Iris pigment epithelial cell (primary cell): Measurements from ENCODE around the gene CDX2.

Source experiments
- DNase-seq: peaks from one replicate; pipeline ENCODE4 v3.0.0-alpha.2; 2011; ENCODE audit warnings: low read depth

The CDX2 gene

GRCh38 chr13:27978301-27978968, 9.3 kb upstream of the CDX2 start:
- no peak for DNase-seq

GRCh38 chr13:27977476-27978300, 8.6 kb upstream of the CDX2 start:
- DNase-seq = no peak

DNA sequence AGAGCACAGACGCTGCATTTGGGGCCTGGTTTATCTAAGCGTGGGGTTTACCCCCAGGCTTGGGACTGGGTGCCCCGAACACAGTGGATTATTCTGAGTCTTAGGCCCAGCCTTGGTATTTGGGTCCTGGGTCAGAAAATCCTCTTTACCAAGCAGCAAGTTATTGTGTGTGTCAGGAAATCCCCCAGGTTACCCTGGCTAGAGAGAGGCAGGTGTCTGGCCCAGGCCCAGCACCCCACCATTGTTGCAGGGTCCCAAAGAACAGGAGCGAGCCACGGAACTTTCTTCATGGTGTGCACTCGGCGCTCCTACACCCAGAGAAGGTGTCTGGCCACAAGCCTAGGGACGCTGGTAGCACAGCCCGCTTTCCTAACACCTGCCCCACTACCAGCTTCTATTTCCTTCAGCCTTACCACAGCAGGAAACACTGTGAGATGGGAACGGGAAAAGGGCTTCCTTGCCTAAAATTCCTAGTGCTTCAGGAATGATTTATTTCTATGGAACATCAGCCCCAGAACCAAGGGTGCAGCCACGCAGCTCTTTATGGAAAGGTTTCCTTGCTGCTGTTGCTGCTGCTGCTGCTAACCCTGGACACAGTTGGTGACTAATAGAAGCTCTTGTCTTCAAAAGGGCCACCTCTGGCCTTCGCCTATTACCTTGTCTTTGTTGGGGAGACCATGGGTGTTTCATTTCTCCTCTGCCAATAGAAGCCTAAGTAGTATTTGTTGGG, 7.4 kb upstream of the CDX2 start:
- no peak for DNase-seq

DNA sequence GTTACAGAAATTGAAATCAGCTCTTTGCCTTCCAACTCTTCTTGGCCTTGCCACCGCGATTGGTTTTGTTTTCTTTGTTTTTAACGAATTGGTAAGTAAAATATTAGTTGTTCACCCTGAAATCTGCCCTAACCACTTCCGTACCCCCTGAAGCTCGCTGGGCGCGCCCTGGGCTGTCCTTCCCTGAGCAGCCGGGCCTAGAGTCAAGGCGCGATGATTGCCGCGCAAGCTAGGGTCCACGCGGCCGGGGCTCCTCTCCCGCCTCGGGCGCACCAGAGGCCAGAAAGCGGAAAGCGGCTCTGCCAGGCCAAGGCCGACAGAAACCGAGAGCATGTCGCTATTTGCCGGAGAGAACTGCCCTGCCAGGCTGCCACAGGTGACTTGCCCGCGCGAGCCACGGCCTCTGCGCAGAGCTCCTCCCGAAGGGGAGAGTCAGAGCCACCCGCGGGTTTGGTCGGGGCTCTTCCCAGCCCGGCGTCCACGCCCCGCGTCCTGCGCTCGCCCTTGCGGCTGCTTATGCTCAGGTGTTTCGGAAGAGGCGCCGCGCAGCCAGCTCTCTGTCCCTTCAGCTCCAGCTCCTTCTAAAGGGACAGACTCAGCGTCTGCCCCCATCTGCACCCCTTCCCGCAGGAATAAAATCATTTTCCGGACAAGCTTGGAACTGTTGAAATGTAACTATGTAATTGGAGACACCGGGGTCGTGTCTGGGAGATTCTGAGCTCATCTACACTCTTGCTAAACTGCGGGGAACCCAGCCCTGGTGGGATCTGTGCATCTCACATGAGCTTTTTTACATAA, 6.6 kb upstream of the CDX2 start:
- DNase-seq = no peak

DNA sequence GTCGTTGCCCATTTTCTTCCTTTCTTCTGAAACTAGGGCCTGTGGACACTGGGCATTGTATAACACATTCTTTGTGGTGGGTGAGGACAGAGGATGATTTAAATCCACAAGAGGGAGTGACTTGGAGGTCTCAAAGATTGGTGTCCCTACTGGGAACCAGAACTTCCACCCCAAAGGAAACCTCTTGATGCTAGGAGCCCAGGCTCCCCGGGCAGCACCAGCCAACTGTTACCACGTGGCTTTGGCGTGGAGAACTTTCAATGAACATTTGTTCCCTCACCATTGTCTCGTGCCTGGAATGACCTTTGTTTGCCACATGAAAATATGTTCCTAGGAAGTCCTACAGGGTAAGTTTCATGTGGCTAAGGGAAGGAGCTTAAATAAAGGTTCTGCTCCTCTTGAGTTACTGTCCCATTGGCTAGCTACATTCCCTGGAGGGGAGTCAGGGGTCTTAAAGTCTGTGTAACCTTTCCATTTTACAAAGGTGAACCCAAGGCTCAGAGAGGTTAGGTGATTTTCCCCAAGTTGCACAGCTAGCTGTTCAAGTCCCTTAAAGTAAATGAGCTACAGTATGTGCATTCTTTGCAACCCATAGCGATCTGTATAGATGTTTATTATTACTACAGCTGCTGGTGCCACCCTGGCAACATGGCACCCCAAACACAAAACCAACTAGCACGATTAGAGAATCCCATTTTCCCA, 5.0 kb upstream of the CDX2 start:
- no peak for DNase-seq

DNA sequence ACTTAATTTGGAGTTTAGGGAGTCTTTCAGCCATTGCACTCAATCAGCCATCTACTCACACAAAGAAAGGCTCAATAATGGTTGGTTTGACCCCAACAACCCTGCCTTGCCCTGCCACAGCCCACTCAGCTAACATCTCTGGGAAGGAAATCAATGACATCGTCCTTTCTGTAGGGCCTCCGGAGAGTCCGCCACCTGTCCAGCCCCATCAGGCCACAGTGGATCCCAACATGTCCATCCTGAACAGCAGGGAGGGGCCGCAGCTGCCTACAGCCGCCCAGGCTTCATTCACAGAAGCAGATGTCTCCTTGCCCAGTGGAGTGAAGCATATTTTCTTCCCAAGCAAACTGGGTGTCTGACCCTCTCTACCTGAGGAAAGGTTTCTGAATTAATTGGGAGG, 4.2 kb upstream of the CDX2 start:
- DNase-seq = no peak

DNA sequence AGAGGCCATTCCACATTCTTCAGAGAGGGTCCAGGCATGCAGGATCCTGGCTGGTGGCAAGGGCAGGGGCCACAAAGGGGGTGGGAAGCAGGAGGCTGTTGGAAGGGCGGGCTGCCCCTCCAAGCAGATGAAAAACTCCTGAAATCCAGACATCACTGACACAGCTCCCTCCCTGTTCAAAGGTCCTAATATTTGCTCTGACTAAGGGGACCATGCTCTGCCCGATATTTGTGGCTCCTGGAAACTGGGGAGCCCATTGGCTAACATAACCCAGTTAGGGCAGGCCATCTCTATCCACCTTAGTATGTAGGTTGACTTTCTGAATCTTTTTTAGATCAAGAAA, 3.3 kb upstream of the CDX2 start:
- no peak for DNase-seq

DNA sequence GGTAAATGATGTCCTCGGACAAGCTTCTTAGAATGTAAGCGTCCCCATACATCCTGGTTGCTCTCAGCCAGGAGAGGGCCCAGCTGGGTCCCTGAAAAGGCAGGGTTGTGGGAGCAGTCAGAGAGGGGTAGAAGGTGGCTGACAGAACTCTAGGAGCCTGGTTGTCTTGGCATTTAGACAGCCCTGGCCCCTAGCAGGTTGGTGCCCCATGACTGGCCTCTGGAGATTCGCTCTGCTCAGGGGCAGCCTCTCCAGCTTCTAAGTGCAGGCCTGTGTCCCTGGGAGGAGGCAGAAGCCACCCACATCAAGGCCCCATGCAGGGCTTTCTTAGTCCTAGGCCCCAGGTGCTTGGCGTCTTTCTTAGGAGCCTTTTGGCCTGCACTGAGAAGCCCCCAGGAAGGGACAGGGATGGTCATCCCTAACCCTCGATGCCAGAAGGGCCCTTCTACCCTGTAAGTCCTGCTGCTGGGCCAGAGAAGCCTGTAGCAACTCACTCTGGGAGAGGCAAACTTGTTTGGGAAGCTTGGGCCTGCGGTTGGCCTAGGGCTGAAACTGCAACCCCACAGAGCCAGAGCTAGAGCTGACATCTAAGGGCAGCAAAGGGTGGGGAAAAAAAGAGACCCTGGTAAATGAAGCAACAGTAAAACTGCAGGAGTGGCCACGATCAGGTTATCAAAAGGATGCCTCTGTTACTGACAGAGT, 2.8 kb upstream of the CDX2 start:
- no peak for DNase-seq

DNA sequence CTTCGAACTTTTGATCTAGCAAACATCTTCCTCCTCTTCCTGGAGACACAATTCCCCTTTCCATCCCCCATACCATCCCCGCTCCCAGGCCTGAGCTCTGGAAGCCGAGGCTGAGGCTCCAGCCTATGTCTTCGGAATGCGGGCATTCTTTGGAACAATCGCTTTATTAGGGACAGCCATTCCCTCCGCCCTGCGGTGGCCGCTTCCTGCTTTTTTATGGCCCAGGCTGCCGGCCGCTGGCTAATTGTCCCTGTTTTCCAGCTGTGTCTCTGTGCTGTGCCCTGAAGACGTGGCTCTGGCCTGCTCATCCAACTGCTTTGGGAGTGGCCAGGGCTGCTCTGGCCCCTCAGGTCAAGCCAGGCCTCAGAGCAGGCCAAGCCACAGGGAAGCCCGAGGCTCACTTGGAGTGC, 2.1 kb upstream of the CDX2 start:
- DNase-seq = no peak

GRCh38 chr13:27970382-27971235, 1.5 kb upstream of the CDX2 start:
- no peak for DNase-seq

DNA sequence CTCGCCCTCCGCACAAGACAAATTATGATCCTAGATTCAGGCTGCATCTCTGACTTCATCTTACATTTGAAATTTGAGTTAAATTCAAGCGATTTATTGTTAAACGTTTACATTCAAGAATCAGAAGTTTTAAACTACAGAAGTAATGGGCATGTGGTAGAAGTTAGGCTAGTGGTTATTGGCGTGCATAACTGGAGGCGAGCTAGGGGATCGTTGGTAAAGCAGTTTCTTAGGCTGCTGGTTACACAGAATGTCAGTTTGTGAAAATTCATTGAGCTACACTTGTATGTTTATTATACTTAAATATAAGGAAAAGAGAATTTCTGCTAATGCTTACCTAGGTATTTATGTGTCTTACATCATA, 733 bp upstream of the CDX2 start:
- no peak for DNase-seq

DNA sequence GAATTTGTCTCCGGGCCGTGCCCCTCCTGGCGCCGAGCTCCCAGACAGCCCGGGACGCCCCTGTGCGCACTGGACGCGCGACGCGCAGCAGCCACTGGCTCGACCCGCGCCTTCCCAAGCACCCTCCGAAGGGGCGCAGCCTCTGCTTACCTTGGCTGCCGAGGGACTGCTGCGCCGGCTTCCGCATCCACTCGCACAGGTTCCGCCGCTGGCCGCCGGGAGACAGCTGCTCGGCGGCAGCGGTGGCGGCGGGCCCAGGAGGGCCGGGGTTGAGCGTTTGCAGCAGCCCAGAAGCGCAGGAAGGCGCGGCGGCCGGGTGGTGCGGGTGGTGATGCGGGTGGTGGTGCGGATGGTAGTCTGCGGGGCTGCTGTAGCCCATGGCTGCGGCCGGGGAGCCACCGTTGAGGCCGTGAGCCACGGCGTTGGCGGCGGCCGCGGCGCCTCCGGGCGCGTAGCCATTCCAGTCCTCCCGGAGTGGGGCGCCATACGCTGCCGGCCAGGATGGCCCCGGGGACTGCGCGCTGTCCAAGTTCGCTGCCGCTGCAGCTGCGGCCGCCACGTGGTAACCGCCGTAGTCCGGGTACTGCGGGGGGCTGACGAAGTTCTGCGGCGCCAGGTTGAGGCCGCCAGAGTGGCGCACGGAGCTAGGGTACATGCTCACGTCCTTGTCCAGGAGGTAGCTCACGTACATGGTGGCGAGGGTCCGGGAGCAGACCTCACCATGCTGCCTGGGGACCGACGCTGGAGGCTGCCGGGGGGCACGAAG, 616 bp downstream of the CDX2 start:
- DNase-seq = no peak

DNA sequence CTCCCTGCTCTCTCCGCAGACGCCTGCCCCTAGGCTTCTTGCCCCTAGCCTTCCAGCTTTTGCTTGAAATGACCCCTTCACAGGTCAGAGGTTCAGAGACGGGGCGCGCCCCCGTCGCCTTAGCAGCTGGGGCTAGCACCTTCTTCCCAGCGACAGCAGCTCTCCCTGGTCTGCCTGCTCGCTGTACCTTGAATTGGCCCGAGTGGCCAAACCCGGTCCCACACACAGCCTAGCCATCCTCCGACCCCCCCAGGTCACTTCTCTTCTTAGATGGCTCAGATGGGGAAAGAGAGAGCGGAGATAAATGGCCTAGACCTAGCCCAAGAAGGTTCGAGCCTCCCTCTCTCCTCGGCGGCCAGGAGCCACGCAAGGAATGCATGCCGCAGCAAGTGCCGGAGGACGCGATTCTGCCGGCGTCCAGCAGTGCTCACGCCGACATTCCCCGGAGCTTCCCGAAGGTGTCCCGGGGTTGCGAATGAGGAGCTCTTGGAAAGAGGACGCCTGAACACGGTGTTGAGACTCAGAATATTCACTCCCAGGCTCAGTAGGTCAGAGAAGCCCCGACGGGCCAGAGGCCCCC, 1.3 kb downstream of the CDX2 start:
- DNase-seq = no peak

DNA sequence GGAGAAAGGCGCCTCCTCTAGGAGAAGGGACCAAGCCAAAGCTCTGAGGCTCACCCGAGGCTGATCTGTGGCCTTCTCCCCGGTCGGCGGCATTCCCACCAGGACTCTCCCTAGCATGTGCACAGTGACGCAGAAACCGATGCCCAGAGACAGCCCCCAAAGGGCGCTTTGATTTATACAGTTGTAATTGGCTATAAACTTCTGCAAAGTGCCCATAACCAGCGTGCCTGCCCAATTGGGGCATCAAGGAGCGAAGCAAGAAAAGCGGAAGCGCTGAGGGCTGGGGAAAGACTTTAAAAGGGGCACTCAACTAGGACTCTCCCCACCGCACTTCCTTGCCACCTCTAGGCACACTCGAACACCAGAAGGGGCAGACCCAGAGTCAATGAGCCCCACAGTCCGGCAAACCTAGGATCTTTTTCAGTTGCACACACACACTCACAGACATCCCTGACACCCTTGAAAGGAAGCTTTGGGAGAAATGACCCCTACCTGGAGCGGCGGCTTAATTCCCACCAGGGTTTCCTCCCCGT, 1.8 kb downstream of the CDX2 start:
- DNase-seq = no peak

DNA sequence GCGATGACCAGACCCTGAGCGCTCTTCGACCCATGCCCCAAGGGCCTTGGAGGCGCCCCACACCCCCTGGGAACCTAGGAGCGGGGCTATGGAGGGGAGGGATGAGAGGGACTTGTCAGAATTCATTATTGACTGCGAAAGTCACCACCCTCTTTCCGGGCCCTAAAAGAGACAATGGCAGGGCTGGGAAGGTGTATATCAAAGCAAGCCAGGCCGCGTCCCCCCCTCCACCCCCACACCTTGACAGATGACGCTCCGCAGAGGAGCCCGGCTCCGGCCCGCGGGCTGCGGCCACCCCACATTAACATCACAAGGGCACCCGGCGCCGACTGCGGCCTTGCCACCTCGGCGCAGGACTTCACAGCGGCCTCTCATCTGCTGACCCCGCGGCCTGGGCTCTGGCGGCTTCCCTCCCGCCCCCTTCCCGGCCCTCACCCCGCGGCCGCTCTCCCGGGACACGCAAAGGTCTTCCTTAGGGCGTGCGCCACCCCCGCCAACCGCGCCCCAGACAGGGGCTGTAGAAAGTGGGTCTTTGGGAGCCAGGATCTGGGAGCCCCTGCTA, 2.4 kb downstream of the CDX2 start:
- no peak for DNase-seq

DNA sequence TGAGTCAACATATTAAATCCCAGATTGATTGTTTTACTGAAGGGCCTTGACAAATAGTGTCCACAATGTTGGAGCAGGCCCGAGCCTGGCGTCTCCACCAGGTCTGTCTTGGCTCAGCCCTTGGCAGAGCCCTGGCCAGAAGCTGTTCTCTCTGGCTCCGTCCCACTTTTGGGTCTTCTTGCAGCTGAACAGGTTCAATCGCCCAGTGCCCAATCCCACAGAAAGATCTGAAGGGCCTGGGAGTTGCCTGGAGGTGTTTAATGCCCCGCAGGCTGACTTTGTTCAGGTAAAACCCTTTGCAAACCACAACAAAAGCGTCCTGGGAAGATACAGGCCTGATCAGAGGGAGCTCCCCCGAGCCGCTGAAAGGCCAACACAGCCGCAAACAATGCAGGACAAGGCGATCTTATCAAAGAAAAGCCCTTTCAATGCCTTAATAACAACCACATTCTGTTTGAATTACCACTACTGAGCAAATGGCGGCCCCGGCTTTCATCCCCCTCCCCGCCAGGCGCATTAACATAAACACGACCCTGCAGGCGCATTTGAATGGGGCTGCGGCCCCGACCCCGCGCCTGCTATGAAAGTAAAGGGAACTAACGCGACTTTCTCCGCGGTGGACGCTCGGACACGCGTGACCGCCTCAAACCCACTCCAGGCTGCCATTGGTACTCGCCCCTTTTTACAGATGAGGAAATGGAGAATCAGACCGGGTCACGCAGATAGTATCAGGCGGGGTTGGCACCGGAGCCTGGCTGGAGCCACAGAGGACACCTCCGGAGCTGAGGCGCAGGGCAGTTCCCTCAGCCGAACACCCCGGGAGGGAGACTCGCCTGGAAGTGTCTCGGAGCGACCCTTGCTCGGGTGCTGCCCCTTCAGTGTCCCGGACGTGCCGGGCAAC, 3.1 kb downstream of the CDX2 start:
- DNase-seq = no peak

DNA sequence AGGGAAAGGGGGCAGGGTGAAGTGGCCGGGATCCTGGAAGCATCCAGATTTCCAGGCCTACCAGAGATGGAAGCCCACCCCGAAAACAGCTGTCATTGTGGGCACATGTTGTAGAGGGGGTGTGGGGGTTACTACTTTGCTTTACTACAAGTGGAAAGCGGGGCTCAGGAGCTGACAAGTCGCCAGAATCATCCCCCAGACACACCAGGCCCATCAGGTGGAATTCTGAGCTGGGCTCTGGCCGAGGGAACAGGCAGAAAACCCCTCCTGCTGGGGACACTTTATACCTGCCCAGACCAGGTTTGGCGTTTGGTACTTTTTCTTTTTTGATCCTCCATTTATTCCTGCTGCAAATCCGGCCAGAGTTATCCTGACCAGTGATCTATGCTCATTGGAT, 3.8 kb downstream of the CDX2 start:
- DNase-seq = no peak
